8988T (cell line): Measurements from ENCODE around the gene ENTPD1.
"Not testable (repeated sequence)": the region's sequence is repeated elsewhere in the genome, so short reads cannot be mapped to it uniquely, and the experiment has no call there.

ENCODE experiments used
- DNase-seq: peaks from one replicate; pipeline ENCODE4 v3.0.0; 2011

Gene ENTPD1

GRCh38 chr10:95798096-95798855 lies 42.3 kb downstream of the ENTPD1 start:
- DNase-seq = no peak

GRCh38 chr10:95800286-95800685 lies 44.3 kb downstream of the ENTPD1 start:
- DNase-seq = not testable (repeated sequence)

- not testable (repeated sequence) for DNase-seq
Observed at GRCh38 chr10:95806687-95807380, 50.9 kb downstream of the ENTPD1 start.

GRCh38 chr10:95808705-95809308 lies 52.8 kb downstream of the ENTPD1 start:
- not testable (repeated sequence) for DNase-seq

GRCh38 chr10:95809370-95810197 lies 53.6 kb downstream of the ENTPD1 start:
- no peak for DNase-seq

GRCh38 chr10:95810198-95810976 lies 54.4 kb downstream of the ENTPD1 start:
- DNase-seq = no peak

GRCh38 chr10:95813054-95813685 lies 57.2 kb downstream of the ENTPD1 start:
- no peak for DNase-seq

GRCh38 chr10:95814011-95814727 lies 58.2 kb downstream of the ENTPD1 start:
- no peak for DNase-seq

GRCh38 chr10:95815133-95815532 lies 59.2 kb downstream of the ENTPD1 start:
- no peak for DNase-seq

- DNase-seq = no peak
Observed at GRCh38 chr10:95815701-95816240, 59.8 kb downstream of the ENTPD1 start.

GRCh38 chr10:95818010-95818409 lies 62.0 kb downstream of the ENTPD1 start:
- no peak for DNase-seq

GRCh38 chr10:95818668-95819067 lies 62.7 kb downstream of the ENTPD1 start:
- no peak for DNase-seq

GRCh38 chr10:95819620-95820329 lies 63.8 kb downstream of the ENTPD1 start:
- no peak for DNase-seq

GRCh38 chr10:95820363-95820762 lies 64.4 kb downstream of the ENTPD1 start:
- DNase-seq = no peak

- no peak for DNase-seq
Observed at GRCh38 chr10:95821720-95822119, 65.8 kb downstream of the ENTPD1 start.

GRCh38 chr10:95830044-95830443 lies 74.1 kb downstream of the ENTPD1 start:
- DNase-seq = no peak

GRCh38 chr10:95831076-95831475 lies 75.1 kb downstream of the ENTPD1 start:
- DNase-seq = no peak

- no peak for DNase-seq
Observed at GRCh38 chr10:95831515-95831914, 75.6 kb downstream of the ENTPD1 start.

GRCh38 chr10:95832216-95833041 lies 76.5 kb downstream of the ENTPD1 start:
- no peak for DNase-seq
